Stimulated activated CD8-positive, alpha-beta memory T cell treated with anti-CD3 and anti-CD28 coated beads, Interleukin-2, amount 100 ng/mL, for 1 hour (primary cell): ENCODE measurements around the gene MAGEA9B.
A peak's percentile ranks its signal among the peaks of the same experiment; 100 is the strongest.
"Not testable (repeated sequence)": the region's sequence is repeated elsewhere in the genome, so short reads cannot be mapped to it uniquely, and the experiment has no call there.

Experiments
- DNase-seq, 2 donors: peaks; one replicate each; pipeline ENCODE4 v3.0.0-alpha.2; 2020; ENCODE audit warnings: low read depth in 2 of 2

Gene MAGEA9B

DNA sequence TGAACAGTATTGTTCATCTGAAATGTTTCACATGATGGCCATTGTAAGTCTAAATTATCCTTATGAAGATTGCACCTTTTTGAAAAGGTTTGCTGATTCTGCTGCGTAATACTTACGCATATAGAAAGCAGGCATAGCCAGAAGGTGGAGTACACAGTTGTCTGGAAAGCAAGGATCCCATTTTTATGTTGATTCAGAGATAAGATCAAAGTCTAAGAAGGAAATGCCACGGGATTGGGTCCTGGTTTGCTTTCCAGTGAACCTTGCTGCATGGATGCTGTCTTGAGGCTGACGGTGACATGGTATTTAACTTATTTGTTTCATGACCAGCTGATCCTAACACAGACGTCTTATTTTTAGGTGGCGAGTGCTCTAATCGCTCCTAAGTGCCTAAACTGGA lies 15.5 kb downstream of the MAGEA9B start:
- no peak for DNase-seq

GRCh38 chrX:149570668-149571067 lies 16.6 kb downstream of the MAGEA9B start:
- no peak for DNase-seq

DNA sequence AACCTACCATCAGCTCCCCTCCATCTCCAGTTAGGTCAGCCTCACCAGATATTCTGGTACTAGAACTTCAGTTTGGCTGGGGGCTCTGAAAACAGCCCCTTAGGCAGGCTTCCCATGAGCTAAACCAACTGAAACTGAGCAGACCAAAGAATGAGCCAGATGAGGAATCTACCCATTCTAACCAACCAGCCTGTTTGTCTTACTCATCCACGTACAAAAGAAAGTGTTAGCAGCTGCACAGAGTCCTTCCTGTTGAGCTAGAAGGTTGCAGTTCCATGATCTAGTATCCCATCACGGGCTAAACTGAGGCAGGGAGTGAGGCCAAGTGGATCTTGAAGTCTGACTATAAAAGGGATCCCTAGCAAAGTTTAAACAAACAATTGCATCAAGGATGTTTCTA lies 17.5 kb downstream of the MAGEA9B start:
- DNase-seq, result no peak

DNA sequence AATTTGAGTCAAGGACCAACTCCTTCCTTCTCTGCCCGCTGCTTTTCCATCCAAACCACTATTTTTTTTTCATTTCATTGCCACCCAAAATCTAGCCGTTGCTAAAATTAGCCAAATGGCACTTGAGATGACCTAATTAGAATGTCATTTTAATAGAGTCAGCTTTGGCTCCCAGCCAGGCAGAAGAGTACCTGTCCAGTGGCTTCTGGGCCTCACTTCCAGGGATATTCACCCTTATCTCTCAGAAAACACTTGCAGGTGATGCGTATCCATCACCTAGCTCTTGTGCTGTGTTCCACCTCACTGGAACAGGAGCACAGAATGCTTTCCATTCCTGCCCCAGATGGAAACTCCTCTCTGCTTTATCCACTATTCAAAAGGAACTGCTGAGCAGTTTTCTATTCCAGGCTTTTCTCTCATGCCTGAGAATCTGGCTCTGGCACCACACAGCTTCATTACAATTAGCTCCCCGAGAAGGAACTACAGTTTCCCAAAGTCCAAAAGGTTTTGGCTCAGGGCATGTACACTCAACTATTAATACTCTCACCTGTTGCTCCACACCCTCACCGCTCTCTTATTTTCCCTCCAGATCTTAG lies 18.5 kb downstream of the MAGEA9B start:
- DNase-seq, result no peak

DNA sequence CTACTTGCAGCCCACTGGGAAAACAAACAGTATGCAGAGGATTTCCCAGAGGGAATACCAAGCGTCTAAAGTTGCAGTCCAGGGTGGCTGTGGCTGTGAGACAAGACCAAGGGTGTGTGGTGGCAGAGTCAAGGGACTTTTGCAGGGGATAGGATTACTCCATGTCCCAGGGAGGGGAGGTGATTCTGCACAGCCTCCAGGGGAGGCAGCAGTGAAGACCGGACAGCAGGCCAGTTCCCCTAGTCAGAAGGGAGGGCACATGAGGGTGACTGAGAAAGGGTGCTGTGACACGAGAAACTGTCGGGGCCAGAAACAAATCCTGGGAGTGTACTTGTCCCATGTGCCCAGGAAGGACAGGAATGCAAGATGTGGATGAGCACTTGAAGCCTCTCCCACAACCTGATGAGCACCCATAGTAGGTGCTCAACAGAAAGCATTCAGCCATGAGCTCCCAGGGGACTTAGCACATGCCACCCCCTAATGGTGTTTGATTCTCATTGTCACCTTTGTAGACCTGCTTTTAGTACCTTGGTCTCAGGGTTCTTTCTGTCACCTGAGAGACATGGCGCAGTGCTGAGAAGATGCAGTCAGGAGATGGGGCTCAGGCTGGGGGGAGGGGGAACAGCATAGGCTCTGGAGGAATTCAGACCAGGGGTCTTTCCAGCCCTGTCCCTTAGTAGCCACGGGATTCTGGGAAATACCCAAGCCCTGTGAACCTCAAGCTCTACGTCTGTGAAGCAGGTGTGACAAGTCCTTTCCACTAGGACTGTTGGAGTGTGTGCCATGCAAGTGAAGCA lies 19.4 kb downstream of the MAGEA9B start:
- no peak for DNase-seq

- no peak for DNase-seq
Measured at GRCh38 chrX:149563359-149563758, 23.9 kb downstream of the MAGEA9B start.

GRCh38 chrX:149555251-149555650 lies 32.0 kb downstream of the MAGEA9B start:
- DNase-seq, result not testable (repeated sequence)

DNA sequence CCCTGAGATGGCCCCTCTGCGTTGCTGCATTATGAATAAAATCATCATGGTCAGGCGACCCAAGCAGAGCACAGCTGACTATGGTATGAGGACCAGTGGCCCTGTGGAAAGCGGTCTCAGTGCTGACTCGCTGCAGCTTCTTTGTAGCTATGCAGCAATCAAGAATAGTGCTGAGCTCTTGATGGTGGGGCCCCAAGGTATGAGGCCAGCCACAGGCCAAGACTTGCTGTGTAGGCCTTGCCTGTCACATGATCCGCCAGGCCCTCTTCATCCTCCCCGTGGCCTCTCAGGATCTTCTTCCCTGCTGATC lies 35.4 kb downstream of the MAGEA9B start:
- not testable (repeated sequence) for DNase-seq

GRCh38 chrX:149551245-149551938 lies 35.9 kb downstream of the MAGEA9B start:
- DNase-seq, result not testable (repeated sequence)

DNA sequence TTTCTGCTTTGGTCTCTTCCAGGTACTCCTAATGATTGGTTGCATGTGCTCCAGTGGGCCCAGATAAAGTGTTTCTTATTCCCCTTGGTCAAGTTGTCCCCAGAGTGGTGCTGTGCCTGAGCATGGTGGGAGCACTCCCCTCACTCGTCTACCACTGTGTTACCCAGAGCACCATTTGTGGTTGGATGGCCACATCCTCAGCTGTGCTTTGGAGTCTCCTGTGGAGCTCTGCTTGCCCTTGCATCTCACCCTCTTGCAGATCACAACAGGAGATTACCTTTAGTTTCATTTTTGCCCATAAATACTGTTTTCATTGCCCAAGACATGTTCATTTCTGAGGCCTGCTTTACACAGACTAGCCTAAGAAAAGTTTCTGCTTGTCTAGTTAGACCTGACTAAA lies 36.8 kb downstream of the MAGEA9B start:
- DNase-seq, result not testable (repeated sequence)

- DNase-seq, result not testable (repeated sequence)
Measured at GRCh38 chrX:149549701-149550100, 37.6 kb downstream of the MAGEA9B start, which contains the start of gene HSFX3. HSFX3 (minus strand) TSS chrX:149549924; CDS start chrX:149549852, 72 bp downstream.

DNA sequence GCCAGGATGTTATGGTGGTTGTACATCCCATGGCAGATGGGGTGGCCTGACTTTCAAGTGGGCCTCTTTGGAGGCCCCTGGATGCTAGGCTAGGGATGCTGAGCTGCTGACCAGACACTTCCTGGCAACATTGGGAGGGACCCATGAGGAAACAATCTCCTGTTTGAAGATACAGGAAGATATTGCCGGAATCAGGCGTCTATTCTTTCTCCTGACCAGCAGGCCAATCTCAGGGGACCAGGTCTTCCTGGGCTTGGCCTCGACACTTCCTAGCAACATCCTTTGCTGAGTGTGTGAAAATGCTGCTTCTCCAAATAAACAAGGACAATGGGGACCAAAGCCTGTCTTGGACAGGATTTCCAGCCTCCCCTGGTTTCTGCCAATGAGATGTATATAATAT lies 39.5 kb downstream of the MAGEA9B start:
- DNase-seq, result not testable (repeated sequence)

DNA sequence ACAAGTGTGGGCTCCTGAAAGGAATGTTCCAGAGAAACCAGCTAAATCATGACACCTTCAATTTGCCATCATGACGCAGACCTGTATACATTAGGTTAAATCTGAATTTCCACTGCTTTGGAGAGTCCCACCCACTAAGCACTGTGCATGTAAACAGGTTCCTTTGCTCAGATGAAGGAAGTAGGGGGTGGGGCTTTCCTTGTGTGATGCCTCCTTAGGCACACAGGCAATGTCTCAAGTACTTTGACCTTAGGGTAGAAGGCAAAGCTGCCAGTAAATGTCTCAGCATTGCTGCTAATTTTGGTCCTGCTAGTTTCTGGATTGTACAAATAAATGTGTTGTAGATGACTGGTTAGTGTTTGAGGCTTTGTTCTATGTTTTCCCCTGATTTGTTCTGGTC lies 40.3 kb downstream of the MAGEA9B start:
- DNase-seq, result not testable (repeated sequence)

DNA sequence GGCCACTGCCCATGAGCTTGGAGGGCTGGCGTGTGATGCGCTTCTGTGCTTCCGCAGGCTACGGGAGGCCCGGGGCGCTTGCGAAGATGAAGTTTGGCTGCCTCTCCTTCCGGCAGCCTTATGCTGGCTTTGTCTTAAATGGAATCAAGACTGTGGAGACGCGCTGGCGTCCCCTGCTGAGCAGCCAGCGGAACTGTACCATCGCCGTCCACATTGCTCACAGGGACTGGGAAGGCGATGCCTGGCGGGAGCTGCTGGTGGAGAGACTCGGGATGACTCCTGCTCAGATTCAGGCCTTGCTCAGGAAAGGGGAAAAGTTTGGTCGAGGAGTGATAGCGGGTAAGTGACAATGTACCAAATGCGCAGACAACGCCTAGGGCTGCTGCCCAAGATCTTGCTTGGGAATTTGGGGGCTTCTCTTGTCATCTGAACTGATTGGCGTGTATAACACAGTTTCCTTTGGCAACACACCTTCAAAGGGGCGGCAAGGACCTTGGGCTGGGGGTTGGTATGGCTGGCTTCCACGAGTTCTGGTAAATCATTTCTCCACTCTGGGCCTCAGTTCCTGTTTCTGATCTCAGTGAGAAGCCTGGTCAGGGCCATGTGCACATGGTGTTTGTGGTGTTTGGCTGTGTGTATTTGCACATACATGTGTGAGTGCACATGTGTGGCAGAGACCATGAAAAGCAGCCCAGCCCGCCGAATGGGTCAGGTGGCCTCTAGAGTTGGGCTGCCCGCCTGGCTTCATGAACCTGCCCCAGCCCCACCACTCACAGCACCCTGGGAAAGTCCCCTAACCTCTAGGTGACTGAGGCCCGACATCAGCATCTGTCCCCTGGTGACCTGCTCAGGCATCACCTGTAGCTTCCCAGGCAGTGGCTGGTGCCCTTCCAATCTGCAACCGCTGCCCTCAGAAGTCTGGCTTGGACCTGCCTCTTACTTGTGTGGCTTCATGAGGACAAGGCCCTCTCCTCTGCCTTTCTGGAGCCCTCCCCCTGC lies 41.4 kb downstream of the MAGEA9B start:
- DNase-seq, result not testable (repeated sequence)

GRCh38 chrX:149541521-149542047 lies 45.7 kb downstream of the MAGEA9B start:
- DNase-seq, result no peak

DNA sequence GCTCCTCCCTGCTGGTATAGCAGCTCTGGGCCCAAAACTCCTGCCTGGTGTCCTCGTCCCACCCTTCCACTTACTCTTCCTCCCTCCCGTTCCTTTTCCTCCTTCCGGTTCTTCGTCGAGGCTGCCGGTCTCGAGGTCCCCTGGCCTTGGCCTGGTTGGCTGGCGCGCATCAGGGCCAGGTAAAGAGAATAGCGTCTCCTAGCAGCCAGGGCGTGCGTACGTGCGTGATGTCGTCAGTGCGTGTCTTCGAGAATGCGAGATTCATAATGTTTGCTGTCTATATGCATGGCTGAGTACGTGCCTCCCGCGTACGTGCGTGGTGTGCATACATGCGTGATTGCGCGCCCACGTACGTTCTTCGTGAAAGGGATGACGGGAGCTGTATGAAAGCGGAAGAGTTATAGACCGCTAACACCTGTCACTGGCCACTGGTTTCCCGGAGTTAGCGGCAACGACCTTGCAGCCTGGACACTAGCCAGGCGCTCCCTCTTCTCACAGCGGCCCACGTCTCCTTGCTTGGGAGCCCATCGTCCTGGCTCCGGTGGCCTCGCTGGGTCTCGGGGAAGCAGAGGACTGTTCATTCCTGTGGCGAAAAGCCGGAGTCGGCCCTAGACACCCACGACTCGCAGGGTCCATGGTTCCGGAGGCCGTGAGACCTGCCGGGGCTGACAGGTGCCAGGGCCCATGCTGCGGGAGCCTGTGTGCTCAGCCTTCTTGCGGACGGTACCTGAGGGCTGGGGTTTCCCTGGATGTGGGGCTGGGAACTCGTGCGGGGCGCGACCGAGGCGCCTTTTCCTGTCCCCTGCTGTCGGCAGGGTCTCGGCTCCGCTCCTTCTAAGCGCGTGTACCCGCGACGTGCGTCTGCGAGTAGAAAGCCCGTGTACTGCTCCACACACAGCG lies 46.4 kb downstream of the MAGEA9B start, which contains the start of gene EOLA1:
EOLA1 (plus strand) TSS at position 392 of the 900 bp plus-strand sequence. CDS start 4,619 bp downstream, outside the sequence.
- DNase-seq, result peak; percentile 72 to 73

DNA sequence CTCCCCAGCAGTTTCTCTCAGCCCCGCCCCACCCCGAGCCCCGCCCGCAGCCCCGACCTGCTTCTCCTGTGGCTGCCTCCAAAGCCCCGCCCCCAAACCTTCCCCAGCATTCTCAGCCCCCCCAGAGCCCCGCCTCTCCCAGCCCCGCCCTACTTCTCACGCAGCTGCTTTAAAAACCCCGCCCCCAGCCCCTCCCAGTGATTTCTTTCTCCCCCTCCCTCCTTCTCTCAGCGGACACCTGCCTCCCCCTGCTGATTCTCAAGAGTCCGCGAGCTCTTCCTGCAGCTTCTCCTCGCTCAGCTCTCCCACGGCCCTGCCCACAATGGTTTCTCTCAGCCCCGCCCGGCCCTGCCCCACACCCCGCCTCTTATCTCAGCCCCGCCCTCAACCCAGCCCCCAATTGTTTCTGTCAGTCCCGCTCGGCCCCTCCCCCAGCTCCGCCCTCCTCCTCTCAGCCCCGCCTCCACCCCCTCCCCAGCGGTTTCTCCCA lies 47.1 kb downstream of the MAGEA9B start:
- peak; percentile 70 to 88 for DNase-seq

DNA sequence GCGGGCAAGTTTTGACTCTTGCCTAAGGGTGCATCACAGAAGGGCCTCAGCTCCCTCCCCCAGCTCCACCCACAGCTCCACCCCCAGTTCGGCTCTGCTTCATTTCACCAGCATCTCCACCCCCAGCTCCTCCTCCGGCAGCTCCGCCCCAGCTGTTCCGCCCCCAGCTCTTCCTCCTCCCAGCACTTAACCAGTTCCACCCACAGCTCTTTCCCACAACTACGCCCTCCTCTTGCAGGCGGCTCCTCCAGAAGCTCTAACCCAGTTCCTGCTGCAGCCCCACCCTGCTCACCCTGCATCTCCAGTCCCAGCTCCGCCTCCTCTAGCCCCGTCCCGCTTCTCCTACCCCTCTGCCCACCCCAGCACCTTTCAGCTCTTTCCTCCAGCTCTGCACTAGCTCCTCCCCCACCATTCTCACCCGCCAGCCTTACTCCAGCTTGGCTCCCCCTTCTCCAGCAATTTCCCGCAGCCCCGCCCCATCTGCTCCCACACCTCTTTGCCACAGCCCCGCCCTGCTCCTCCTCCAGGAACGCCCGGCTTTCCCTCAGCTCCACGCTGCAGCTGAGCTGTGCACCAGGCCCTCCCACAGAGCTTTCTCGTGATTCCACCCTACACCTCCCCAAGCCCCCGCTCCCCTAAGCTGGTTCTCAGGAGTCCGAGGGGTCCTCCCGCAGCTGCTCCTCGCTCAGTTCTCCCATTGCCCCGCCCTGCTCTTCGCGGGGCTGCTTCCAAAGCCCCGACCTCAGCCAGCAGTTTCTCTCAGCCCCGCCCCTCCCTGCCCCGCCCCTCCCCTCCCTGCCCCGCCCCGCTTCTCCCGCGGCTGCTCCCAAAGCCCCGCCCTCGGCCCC lies 47.8 kb downstream of the MAGEA9B start:
- DNase-seq, result peak; percentile 50 to 75

DNA sequence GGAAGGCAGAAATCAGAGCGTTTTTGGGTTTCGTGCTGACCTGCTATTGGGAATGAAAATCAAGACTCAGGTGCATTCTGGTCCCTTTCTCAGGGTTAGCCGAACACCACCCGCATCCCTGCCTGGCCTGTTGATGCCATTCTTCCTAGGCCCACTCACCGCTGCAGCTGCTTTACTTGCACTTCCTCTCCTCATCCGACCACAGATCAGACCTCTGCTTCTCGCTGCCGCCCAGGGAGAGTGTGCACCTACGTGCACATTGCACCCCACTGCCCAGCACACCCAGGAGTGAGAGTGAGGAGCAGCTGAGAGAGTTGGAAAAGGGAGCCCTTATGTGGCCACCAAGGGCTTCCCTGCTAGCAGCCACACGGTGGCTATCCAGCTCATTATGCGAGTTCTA lies 49.8 kb downstream of the MAGEA9B start:
- not testable (repeated sequence) for DNase-seq
